GM03348 (cell line): Measurements from ENCODE around the gene G6PC3.

Experiments
- DNase-seq: peaks from one replicate; pipeline ENCODE4 v3.0.0; 2012; ENCODE audit warnings: low spot score

Gene G6PC3

GRCh38 chr17:44124118-44124438 is 53.5 kb downstream of the G6PC3 start:
- no peak for DNase-seq
